GM12864 (cell line): ENCODE data around the gene ZNF554.

ENCODE experiments used
- DNase-seq: peaks from one replicate; pipeline ENCODE4 v3.0.0-alpha.2; 2011; ENCODE audit warnings: low read depth
- H3K4me3 ChIP-seq: 2 replicates; pipeline ENCODE4 v1.5.1; 2011; ENCODE audit warnings: mild to moderate bottlenecking, low read depth, low read length, control low read depth
- CTCF ChIP-seq: IDR thresholded peaks from 2 replicates; pipeline ENCODE4 v1.5.1; 2011; ENCODE audit warnings: low read depth, mild to moderate bottlenecking, moderate library complexity, low read length, control low read depth, inconsistent platforms; ENCODE audit errors: missing control alignments

The ZNF554 gene

GRCh38 chr19:2819540-2820111 is at the start of gene ZNF554:
ZNF554 (plus strand) TSS chr19:2819868; CDS start chr19:2820072, 204 bp downstream.
- peak; percentile 92 for DNase-seq
- peak; percentile 98 for TF ChIP-seq CTCF
- peak within 1 kb of the TSS; percentile 58 for H3K4me3 ChIP-seq

- no peak for DNase-seq
- no peak for TF ChIP-seq CTCF
- no peak overlapping the region for H3K4me3 ChIP-seq
These were observed 49.3 kb upstream of the ZNF554 start for GRCh38 chr19:2770055-2771013.

DNA sequence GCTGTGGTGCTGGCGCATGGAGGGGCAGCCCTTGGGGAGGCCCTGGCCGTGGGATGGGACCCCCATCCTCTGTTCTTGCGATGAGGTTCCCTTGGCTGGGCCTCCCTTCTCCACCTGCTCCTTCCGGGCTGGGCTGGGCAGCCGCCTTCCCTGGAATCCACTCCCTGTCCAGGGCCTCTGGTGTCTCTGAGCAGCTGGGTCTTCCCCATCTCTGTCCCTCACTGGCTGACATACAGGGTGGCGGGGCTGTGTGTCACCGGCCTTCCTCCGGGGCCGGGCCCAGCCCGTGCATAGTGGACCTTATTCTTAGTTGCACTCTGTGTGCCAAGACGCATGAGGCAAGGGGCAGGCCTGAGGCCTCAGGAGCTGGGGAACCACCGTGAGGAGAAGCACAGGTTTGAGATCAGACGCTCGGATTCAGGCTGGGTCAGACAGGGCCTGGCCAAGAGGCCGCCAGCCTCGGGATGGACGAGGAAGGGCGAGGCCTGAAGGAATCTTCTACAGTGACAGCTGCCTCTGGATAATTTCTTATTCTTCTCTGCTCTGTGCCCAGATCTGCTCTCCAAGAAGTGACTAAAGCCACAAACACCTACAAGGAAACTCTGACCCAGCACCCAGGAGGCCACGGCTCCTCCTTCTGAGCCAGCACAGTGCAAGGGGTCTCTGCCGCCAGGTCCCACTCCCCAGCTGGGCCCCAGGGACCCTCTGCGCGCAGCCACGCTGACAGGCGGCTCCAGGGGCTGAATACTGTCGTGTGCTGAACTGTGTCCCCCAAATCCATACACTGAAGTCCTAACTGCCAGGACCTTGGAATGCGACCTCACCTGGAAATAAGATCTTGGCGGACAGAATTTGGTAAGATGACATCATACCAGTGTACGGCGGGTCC is 47.6 kb upstream of the ZNF554 start:
- TF ChIP-seq CTCF, result no peak
- no peak overlapping the region for H3K4me3 ChIP-seq
- DNase-seq, result no peak

- no peak for DNase-seq
- TF ChIP-seq CTCF, result no peak
- H3K4me3 ChIP-seq, result no peak overlapping the region
These were observed 45.5 kb upstream of the ZNF554 start for GRCh38 chr19:2774083-2774679.

DNA sequence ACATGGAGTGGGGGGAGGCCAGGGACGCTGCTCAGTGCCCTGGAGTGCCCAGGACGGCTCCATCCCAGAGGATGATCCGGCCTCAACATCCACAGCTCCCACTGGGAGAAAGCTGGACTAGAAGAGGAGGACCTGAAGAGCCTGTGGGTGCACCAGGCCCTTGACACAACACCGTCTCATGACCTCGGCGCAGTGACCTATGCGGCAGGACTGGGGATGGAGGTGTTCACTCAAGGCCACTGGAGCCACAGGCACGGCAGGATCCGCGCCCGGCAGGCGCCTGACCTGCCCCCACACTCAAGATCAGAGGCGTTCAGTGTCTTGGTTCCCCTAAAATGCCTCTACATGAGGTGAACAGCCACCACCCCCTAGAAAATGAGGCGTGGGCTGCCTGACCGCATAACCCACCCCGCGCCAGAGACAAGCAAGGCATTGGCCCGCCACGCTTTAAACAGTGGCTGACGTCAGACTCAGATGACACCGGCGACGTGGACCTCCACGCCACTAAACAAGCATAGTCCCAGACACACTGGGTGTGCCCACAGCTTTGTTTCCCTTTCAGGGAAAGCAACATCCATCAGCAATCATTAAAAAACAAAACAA is 44.6 kb upstream of the ZNF554 start:
- DNase-seq, result no peak
- no peak overlapping the region for H3K4me3 ChIP-seq
- TF ChIP-seq CTCF, result no peak
